GM12891 (cell line): ENCODE measurements around the gene PTPRO.

Source experiments
- DNase-seq: peaks from one replicate; pipeline ENCODE4 v3.0.0; 2011; ENCODE audit warnings: low spot score; ENCODE audit not compliant: insufficient read length
- FAIRE-seq: peaks from 2 replicates; lab custom pipeline; 2011; peaks lifted over from hg19 to GRCh38; lab: Jason Lieb, UNC
- PAX5 ChIP-seq: IDR thresholded peaks from 2 replicates; pipeline ENCODE4 v1.6.1; 2011; ENCODE audit warnings: low read length, moderate library complexity, mild to moderate bottlenecking; ENCODE audit not compliant: insufficient read depth, severe bottlenecking
- POLR2A ChIP-seq: IDR thresholded peaks from 2 replicates; pipeline ENCODE4 v1.6.1; 2011; ENCODE audit warnings: low read depth, low read length, control low read depth
- POLR2AphosphoS5 ChIP-seq: IDR thresholded peaks from 2 replicates; pipeline ENCODE4 v1.6.1; 2011; ENCODE audit warnings: low read depth, low read length, control low read depth
- POU2F2 ChIP-seq: IDR thresholded peaks from 2 replicates; pipeline ENCODE4 v1.6.1; 2011; ENCODE audit warnings: low read depth, mild to moderate bottlenecking, control low read depth, low read length, moderate library complexity
- SPI1 ChIP-seq: IDR thresholded peaks from 2 replicates; pipeline ENCODE4 v1.6.1; 2011; ENCODE audit warnings: low read depth, low read length, control low read depth
- TAF1 ChIP-seq: IDR thresholded peaks from 2 replicates; pipeline ENCODE4 v1.6.1; 2011; ENCODE audit warnings: low read depth, low read length, control low read depth

PTPRO gene

GRCh38 chr12:15469356-15469755, 147.0 kb downstream of the PTPRO start:
- FAIRE-seq = no peak
- DNase-seq = no peak
- no peak for TF ChIP-seq POLR2A
- TF ChIP-seq POU2F2 = no peak
- no peak for TF ChIP-seq PAX5
- no peak for TF ChIP-seq SPI1
- TF ChIP-seq TAF1 = no peak
- no peak for TF ChIP-seq POLR2AphosphoS5

GRCh38 chr12:15472036-15472435, 149.7 kb downstream of the PTPRO start:
- no peak for FAIRE-seq
- no peak for DNase-seq
- no peak for TF ChIP-seq POLR2AphosphoS5
- TF ChIP-seq POU2F2 = no peak
- TF ChIP-seq SPI1 = no peak
- no peak for TF ChIP-seq PAX5
- TF ChIP-seq POLR2A = no peak
- no peak for TF ChIP-seq TAF1

- no peak for FAIRE-seq
- DNase-seq = no peak
- TF ChIP-seq TAF1 (no peak), PAX5 (no peak), POU2F2 (no peak), SPI1 (no peak), POLR2A (no peak), POLR2AphosphoS5 (no peak)
Measured at GRCh38 chr12:15474766-15475165, 152.5 kb downstream of the PTPRO start.

GRCh38 chr12:15477761-15478160, 155.5 kb downstream of the PTPRO start:
- FAIRE-seq = no peak
- TF ChIP-seq TAF1 (no peak), PAX5 (no peak), POLR2AphosphoS5 (no peak), POLR2A (no peak), POU2F2 (no peak), SPI1 (no peak)
- no peak for DNase-seq

GRCh38 chr12:15481846-15482245, 159.5 kb downstream of the PTPRO start:
- TF ChIP-seq TAF1 (no peak), SPI1 (no peak), POU2F2 (no peak), PAX5 (no peak), POLR2AphosphoS5 (no peak), POLR2A (no peak)
- FAIRE-seq = no peak
- no peak for DNase-seq

- no peak for FAIRE-seq
- TF ChIP-seq POLR2A = no peak
- no peak for TF ChIP-seq POU2F2
- TF ChIP-seq PAX5 = no peak
- no peak for TF ChIP-seq SPI1
- no peak for TF ChIP-seq TAF1
- no peak for TF ChIP-seq POLR2AphosphoS5
- DNase-seq = no peak
Measured at GRCh38 chr12:15485466-15485865, 163.2 kb downstream of the PTPRO start.

- FAIRE-seq (no peak), DNase-seq (no peak)
- no peak for TF ChIP-seq POU2F2
- TF ChIP-seq POLR2AphosphoS5 = no peak
- no peak for TF ChIP-seq TAF1
- TF ChIP-seq PAX5 = no peak
- no peak for TF ChIP-seq POLR2A
- TF ChIP-seq SPI1 = no peak
Measured at GRCh38 chr12:15486859-15487258, 164.6 kb downstream of the PTPRO start.

- TF ChIP-seq POLR2AphosphoS5 (no peak), SPI1 (no peak)
- FAIRE-seq (no peak), DNase-seq (no peak)
Measured at GRCh38 chr12:15488481-15488880, 166.2 kb downstream of the PTPRO start.

- no peak for FAIRE-seq
- peak; percentile 5 for DNase-seq
- TF ChIP-seq SPI1 (peak; percentile 84), TAF1 (no peak)
Measured at GRCh38 chr12:15494329-15495046, 172.2 kb downstream of the PTPRO start.

- no peak for TF ChIP-seq POLR2AphosphoS5
- TF ChIP-seq POU2F2 = no peak
- no peak for TF ChIP-seq SPI1
- no peak for TF ChIP-seq PAX5
- TF ChIP-seq TAF1 = no peak
- TF ChIP-seq POLR2A = no peak
- DNase-seq = no peak
- no peak for FAIRE-seq
Measured at GRCh38 chr12:15495746-15496145, 173.4 kb downstream of the PTPRO start.

GRCh38 chr12:15496738-15497137, 174.4 kb downstream of the PTPRO start:
- TF ChIP-seq POLR2A = no peak
- FAIRE-seq (no peak), DNase-seq (no peak)
